Urinary bladder (tissue), 4 donors: ENCODE results near the gene LIPG. TPM values are rescaled to one million over a fixed set of nuclear protein-coding genes. Genes with fewer than 3 reads are reported as not detected.
"Not testable (repeated sequence)": the region's sequence is repeated elsewhere in the genome, so short reads cannot be mapped to it uniquely, and the experiment has no call there.

Experiments
- DNase-seq: peaks from one replicate; pipeline ENCODE4 v3.0.0-alpha.2; 2015; ENCODE audit errors: extremely low spot score
- H3K27ac ChIP-seq: one replicate; pipeline ENCODE4 v1.5.1; 2013; ENCODE audit warnings: low read depth, mild to moderate bottlenecking, moderate library complexity
- H3K36me3 ChIP-seq: one replicate; pipeline ENCODE4 v1.6.1; 2013; ENCODE audit warnings: mild to moderate bottlenecking, moderate library complexity; ENCODE audit not compliant: insufficient read depth
- H3K4me1 ChIP-seq: one replicate; pipeline ENCODE4 v1.6.1; 2013; ENCODE audit warnings: mild to moderate bottlenecking, moderate library complexity; ENCODE audit not compliant: insufficient read depth
- H3K4me3 ChIP-seq: one replicate; pipeline ENCODE4 v1.5.1; 2013; ENCODE audit warnings: low read depth, low read length
- WGBS: extraction: QIAGEN DNeasy Blood & Tissue Kit; methylation state at CpG from one replicate; pipeline ENCODE4 v1.1.7; 2013; 5-methylcytosine and 5-hydroxymethylcytosine counted together
- polyA plus RNA-seq: library from polyadenylated mRNA; stranded (reverse); fragments of 200-250 nt; gene quantifications from one replicate; pipeline ENCODE4 v1.2.3, GENCODE V29; 2013
- total RNA-seq: library from RNA; depleted of rRNA; stranded (reverse); fragments of >200 nt; gene quantifications from one replicate; pipeline ENCODE4 v1.2.3, GENCODE V29; 2014
- donor health status: healthy with polysubstance abuse.
- donor health status: healthy.

The LIPG gene
- total and polyA plus RNA-seq, 2 donors: 0.85 to 5.0 TPM

DNA sequence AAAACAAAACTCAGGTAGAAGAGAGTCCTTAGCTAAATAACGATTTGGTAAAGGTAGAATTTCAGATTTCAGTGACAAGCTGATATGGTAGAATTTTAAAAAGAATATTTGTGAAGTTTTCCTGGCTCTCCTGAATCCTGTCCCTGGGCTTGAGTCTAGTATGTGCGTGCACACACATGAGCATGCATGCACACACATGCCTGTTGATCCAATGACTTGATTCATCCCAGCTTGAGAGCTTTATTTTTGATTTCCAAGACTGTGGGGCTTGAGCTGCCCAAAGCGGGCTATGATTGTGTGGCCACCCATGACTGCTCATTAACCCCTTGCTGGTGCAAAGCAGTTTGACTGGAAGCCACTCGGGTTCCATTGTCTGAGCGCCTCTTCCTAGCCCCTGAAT is 9.0 kb downstream of the LIPG start:
- Histone ChIP-seq H3K4me1 (no peaks in the 10 kb centered on the region), H3K4me3 (no peak overlapping the region), H3K36me3 (no peaks in the 10 kb centered on the region), H3K27ac (no peak overlapping the region)
- 84% methylated on average over 5 of the region's 5 CpGs for WGBS
- DNase-seq: no peak

DNA sequence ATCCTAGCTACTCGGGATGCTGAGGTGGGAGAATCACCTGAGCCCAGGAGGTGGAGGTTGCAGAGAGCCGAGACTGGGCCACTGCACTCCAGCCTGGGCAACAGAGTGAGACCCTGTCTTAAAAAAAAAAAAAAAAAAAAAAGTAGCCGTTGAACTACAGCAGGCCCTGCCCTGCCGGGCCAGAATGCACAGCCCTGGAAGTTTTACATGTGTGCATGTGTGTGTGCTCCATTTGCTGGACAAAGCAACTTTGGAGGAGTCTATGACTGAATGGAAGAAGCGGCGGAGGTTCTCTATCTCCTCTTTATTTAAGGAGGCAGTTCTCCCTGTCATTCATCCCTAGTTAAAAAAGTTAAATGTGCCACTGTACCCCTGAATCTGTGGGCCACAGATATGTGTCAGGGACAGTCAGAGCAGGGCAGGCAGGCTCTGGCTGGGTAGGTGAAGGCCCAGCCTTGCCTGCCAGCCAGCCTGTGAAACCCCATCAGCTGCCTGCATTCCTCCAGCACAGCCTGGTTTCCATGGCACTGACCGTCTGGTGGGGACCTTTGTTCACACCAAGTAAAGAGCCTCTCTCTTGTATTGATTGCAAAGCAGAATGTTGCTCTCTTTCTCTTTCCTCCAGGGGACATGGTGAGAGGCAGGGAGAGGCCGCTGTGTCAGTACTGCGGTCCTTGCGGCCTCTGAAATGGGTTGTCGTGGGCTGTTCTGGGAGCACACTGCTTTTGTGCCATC is 10.9 kb downstream of the LIPG start:
- Histone ChIP-seq H3K4me3 (no peak overlapping the region), H3K27ac (no peak overlapping the region)
- WGBS: 93% methylated on average over 11 of the region's 11 CpGs

GRCh38 chr18:49573835-49574234 is 12.0 kb downstream of the LIPG start:
- no peak for DNase-seq
- no peaks in the 10 kb centered on the region for H3K36me3 ChIP-seq
- H3K4me1 ChIP-seq: no peaks in the 10 kb centered on the region
- 94% methylated on average over 2 of the region's 2 CpGs for WGBS
- H3K27ac ChIP-seq: no peak overlapping the region
- H3K4me3 ChIP-seq: no peak overlapping the region

More for the DNA sequence above, 10.9 kb downstream of the LIPG start:
- no peaks in the 10 kb centered on the region for H3K36me3 ChIP-seq
- no peaks in the 10 kb centered on the region for H3K4me1 ChIP-seq
- DNase-seq: no peak

DNA sequence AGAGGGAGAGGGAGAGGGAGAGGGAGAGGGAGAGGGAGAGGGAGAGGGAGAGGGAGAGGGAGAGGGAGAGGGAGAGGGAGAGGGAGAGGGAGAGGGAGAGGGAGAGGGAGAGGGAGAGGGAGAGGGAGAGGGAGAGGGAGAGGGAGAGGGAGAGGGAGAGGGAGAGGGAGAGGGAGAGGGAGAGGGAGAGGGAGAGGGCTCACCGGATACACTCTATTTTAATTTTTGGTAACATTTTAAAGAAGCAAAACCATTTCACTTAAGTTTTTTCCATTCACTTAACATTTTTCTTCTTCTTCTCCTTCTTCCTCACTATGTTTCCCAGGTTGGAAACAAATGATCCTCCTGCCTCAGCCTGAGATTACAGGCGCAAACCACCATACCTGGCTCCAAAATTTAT is 17.2 kb downstream of the LIPG start:
- H3K27ac ChIP-seq, H3K4me3 ChIP-seq, DNase-seq, H3K36me3 ChIP-seq, H3K4me1 ChIP-seq: not testable (repeated sequence)
- 87% methylated on average over 2 of the region's 2 CpGs for WGBS

DNA sequence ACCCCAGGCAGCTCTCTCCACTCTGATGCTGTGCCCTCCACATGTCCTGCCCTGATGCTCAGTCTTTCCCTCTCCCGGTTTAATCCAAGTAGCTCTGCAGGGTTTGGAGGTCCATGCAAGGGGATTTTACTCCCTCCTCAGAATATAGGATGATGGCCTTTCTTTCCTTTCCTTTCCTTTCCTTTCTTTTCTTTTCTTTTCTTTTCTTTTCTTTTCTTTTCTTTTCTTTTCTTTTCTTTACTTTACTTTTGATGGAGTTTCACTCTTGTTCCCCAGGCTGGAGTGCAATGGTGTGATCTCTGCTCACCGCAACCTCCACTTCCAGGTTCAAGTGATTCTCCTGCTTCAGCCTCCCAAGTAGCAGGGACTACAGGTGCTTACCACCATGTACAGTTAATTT is 17.7 kb downstream of the LIPG start:
- DNase-seq, H3K4me3 ChIP-seq: not testable (repeated sequence)
- WGBS: 90% methylated on average over 2 of the region's 2 CpGs

GRCh38 chr18:49580279-49580678 is 18.4 kb downstream of the LIPG start:
- no peaks in the 10 kb centered on the region for H3K36me3 ChIP-seq
- H3K4me3 ChIP-seq: no peak overlapping the region
- no peaks in the 10 kb centered on the region for H3K4me1 ChIP-seq
- H3K27ac ChIP-seq: no peak overlapping the region
- DNase-seq: no peak
- 59% methylated on average over 1 of the region's 1 CpG for WGBS

More for the DNA sequence above, 17.7 kb downstream of the LIPG start:
- not testable (repeated sequence) for H3K36me3 ChIP-seq, H3K27ac ChIP-seq, H3K4me1 ChIP-seq

DNA sequence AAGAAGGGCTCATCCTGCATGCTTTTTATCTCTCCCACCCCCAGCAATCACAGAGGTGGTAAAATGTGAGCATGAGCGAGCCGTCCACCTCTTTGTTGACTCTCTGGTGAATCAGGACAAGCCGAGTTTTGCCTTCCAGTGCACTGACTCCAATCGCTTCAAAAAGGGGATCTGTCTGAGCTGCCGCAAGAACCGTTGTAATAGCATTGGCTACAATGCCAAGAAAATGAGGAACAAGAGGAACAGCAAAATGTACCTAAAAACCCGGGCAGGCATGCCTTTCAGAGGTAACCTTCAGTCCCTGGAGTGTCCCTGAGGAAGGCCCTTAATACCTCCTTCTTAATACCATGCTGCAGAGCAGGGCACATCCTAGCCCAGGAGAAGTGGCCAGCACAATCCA is 19.5 kb downstream of the LIPG start:
- no peak for DNase-seq
- WGBS: 74% methylated on average over 7 of the region's 7 CpGs

DNA sequence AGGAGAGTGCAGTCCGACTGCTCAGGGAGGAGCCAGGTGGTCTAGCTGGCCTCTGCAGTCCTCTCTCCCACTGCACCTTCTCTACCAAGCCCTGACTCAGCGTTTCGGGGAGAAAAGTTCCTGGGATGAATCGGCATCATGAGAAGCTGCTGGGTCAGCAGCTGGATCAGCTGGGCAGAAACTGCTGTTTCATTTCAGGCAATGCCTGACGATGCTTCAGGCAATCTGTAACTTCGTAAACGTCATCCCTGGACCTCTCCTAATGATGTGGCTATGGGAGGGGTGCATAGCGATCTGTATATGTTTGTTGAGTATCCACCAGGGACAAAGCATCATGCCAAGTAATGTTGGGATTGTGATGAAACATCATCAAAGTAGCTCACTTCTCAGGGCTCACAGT is 20.7 kb downstream of the LIPG start:
- Histone ChIP-seq H3K36me3 (no peaks in the 10 kb centered on the region), H3K4me3 (no peak overlapping the region), H3K27ac (no peak overlapping the region), H3K4me1 (no peaks in the 10 kb centered on the region)
- 51% methylated on average over 8 of the region's 8 CpGs for WGBS
- DNase-seq: no peak

More for the DNA sequence above, 19.5 kb downstream of the LIPG start:
- H3K4me1 ChIP-seq: no peaks in the 10 kb centered on the region
- H3K36me3 ChIP-seq: no peaks in the 10 kb centered on the region
- H3K4me3 ChIP-seq: no peak overlapping the region
- no peak overlapping the region for H3K27ac ChIP-seq

GRCh38 chr18:49584394-49584793 is 22.5 kb downstream of the LIPG start:
- H3K4me3 ChIP-seq: no peak overlapping the region
- H3K27ac ChIP-seq: no peak overlapping the region
- DNase-seq: no peak
- H3K36me3 ChIP-seq: no peaks in the 10 kb centered on the region
- H3K4me1 ChIP-seq: no peaks in the 10 kb centered on the region
- WGBS: 82% methylated on average over 3 of the region's 3 CpGs

DNA sequence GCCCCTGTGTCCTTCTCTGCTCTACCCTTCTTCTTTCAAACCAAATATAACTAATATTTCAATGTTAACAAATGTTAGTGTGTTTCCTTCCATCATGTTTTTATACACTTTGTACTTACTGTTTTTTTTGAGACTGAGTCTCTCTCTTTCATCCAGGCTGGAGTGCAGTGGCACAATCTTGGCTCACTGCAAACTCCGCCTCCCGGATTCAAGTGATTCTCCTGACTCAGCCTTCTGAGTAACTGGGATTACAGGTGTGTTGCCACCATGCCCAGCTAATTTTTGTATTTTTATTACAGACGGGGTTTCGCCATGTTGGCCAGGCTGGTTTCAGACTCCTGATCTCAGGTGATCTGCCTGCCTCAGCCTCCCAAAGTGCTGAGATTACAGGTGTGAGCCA is 23.1 kb downstream of the LIPG start:
- 96% methylated on average over 4 of the region's 4 CpGs for WGBS
- H3K4me3 ChIP-seq, H3K36me3 ChIP-seq, H3K27ac ChIP-seq, DNase-seq, H3K4me1 ChIP-seq: not testable (repeated sequence)

- no peaks in the 10 kb centered on the region for H3K36me3 ChIP-seq
- H3K4me3 ChIP-seq: no peak overlapping the region
- WGBS: 93% methylated on average over 9 of the region's 9 CpGs
- no peak overlapping the region for H3K27ac ChIP-seq
- H3K4me1 ChIP-seq: no peaks in the 10 kb centered on the region
- DNase-seq: no peak
These were observed 24.2 kb downstream of the LIPG start for GRCh38 chr18:49585781-49586663.

DNA sequence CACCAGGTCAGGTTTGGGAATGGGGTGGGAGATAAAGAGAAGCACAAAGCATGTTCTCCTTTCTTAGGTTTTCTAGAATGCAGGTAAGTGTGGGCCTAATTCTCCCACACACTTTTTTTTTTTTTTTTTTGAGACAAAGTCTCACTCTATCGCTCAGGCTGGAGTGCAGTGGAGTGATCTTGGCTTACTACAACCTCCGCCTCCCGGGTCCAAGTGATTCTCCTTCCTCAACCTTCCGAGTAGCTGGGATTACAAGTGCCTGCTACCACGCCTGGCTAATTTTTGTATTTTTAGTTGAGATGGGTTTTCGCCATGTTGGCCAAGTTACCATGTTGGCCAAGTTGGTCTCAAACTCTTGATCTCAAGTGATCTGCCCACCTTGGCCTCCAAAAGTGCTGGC is 26.3 kb downstream of the LIPG start:
- DNase-seq: no peak
- H3K4me1 ChIP-seq: no peaks in the 10 kb centered on the region
- H3K4me3 ChIP-seq: no peak overlapping the region
- no peak overlapping the region for H3K27ac ChIP-seq
- H3K36me3 ChIP-seq: no peaks in the 10 kb centered on the region
- whole genome bisulfite sequencing: 92% methylated on average over 6 of the region's 6 CpGs

- Histone ChIP-seq H3K4me3 (no peak overlapping the region), H3K4me1 (no peaks in the 10 kb centered on the region), H3K27ac (no peak overlapping the region), H3K36me3 (no peaks in the 10 kb centered on the region)
- DNase-seq: no peak
- 94% methylated on average over 12 of the region's 12 CpGs for WGBS
These were observed 27.1 kb downstream of the LIPG start for GRCh38 chr18:49588971-49589370.

- Histone ChIP-seq H3K36me3 (no peaks in the 10 kb centered on the region), H3K27ac (no peak overlapping the region), H3K4me1 (no peaks in the 10 kb centered on the region), H3K4me3 (no peak overlapping the region)
- DNase-seq: no peak
- WGBS: 92% methylated on average over 10 of the region's 10 CpGs
These were observed 28.8 kb downstream of the LIPG start for GRCh38 chr18:49590608-49591007.
